Measurements from ENCODE around the gene ASXL2.
"Not testable (repeated sequence)": the region's sequence is repeated elsewhere in the genome, so short reads cannot be mapped to it uniquely, and the experiment has no call there.

The ASXL2 gene

GRCh38 chr2:25891672-25892071 is 13.4 kb upstream of the ASXL2 start:
- DNase-seq (ENCODE audit: low read depth in 2 of 2): no peak

DNA sequence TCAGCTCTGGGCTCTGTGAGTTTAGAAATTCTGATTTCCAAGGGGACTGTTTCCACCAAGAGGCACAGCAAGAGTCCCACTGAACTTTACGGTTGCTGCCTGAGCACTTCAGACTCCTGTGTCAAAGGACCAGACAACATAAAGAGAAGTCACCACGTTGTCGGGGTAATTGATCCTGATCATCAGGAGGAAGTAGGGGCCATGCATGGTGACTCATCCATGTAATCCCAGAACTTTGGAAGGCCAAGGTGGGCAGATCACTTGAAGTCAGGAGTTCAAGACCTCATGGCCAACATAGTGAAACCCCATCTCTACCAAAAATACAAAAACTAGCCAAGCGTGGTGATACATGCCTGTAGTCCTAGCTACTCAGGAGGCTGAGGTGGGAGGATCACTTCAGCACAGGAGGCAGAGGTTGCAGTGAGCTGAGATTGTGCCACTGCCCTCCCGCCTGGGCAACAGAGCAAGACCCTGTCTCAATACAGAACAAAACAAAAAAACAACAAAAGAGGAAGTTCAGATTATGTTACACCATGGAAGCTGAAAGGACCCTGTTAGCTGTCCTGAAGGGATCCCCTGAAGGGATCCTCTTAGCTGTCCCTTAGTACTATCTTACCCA is 9.4 kb upstream of the ASXL2 start:
- no peak for DNase-seq (ENCODE audit: low read depth in 2 of 2)

GRCh38 chr2:25885933-25886332 is 7.6 kb upstream of the ASXL2 start:
- no peak for DNase-seq (ENCODE audit: low read depth in 2 of 2)

DNA sequence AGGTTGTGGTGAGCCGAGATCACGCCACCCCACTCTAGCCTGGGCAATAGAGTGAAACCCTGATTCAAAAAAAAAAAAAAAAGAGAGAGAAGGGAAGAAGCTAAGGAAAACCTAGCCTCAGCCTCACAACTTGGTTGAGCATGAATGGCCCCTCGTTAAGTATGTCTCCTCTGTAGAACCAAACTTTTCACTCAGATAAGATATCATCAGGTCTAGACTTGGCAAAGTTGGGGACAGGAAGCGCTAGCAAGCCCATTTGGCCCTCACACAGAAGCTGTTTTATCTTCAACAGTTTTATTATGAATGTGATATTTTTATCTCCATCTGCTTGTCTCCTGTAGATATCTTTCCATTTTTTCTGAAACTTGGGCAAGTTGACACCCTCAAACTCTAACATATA is 3.5 kb upstream of the ASXL2 start:
- no peak for DNase-seq (ENCODE audit: low read depth in 2 of 2)

DNA sequence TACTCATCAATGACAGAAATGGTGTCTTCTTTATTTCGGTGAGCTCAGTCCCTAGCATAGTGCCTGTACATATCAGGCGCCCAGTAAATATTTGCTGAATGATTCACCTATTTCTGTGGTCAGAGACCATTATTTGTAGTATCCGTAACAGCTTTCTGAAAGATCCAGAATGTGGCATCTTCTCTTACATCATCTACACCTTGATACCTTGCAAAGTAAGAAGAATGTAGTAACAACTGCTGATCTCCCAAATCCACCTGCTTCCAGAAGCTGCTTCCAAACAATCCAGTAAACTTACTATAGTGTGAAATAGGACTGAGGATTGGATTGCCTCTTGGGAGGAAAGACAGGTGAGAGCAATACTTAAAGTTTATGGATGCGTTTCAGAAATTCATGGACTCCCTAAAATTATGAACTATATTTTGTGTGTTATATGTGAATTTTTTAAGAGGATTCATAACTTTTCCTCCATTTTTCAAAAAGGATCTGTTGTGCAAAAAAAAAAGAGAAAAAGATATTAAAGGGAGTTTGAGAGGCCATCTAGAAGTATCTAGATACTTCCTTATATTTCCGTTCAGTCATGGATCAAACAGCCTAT is 945 bp upstream of the ASXL2 start:
- DNase-seq (ENCODE audit: low read depth in 2 of 2): no peak

GRCh38 chr2:25877431-25878360 is 591 bp downstream of the ASXL2 start:
- DNase-seq (ENCODE audit: low read depth in 2 of 2): peak; percentile 29 to 30

DNA sequence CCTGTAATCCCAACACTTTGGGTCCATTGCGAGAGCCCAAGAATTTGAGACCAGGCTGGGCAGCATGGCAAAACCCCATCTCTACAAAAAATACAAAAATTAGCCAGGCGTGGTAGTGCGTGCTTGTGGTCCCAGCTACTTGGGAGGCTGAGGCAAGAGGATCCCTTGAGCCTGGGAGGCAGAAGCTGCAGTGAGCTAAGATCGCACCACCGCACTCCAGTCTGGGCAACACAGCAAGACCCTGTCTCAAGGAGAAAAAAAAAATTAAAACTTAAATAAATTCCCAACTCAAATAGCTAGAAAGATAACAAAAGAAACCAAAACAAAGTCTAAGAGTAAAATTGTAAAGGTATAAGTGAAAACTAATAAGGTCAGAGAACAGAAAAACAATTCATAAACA is 6.2 kb downstream of the ASXL2 start:
- DNase-seq (ENCODE audit: low read depth in 2 of 2): no peak

- no peak for DNase-seq (ENCODE audit: low read depth in 2 of 2)
Measured at GRCh38 chr2:25867396-25868003, 10.8 kb downstream of the ASXL2 start.

- no peak for DNase-seq (ENCODE audit: low read depth in 2 of 2)
Measured at GRCh38 chr2:25856377-25856776, 21.9 kb downstream of the ASXL2 start.

DNA sequence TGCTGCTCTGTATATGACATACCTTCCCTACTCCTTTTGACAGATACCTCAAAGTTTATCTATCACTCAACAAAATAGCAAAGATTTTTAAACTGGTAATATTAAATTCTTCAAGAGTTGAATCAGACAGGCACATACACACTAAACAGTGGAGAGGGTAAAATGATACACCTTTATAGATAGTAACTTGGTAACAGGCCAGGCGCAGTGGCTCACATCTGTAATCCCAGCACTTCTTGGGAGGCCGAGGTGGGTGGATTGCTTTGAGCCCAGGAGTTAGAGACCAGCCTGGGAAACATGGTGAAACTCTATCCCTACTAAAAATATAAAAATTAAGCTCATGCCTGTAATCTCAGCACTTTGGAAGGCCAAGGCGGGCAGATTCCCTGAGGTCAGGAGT is 23.2 kb downstream of the ASXL2 start:
- no peak for DNase-seq (ENCODE audit: low read depth in 2 of 2)

- DNase-seq (ENCODE audit: low read depth in 2 of 2): no peak
Measured at GRCh38 chr2:25854613-25855012, 23.7 kb downstream of the ASXL2 start.

DNA sequence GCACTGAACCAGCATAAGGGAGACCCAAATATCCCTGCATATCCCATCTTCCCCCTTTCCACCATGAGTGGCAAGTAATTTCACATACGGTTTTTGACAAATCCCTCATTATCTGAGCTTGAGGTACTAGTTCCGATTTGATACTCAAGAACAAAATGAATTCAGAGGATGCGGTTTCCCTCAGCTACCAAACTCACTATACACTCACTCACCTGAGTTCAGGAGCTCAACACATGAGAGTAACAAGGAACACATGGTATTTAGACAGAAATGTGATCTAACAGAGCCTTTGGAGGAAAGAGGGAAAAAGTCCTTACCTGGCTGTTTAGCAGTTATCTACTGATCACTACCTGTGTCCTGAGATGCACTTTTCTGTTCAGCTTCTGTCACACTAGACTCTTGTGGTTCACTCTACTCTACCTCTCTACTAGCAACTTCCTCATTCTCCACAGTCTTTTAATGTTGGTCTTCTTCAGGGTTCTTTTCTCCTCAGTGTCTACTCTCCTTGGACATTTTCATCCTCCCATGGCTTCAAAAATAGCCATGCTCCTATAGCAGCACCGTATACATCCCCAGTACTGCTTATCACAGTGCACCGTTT is 25.1 kb downstream of the ASXL2 start:
- DNase-seq (ENCODE audit: low read depth in 2 of 2): no peak

GRCh38 chr2:25851740-25852503 is 26.4 kb downstream of the ASXL2 start:
- peak in 1 of 2 donors; percentile 23 for DNase-seq (ENCODE audit: low read depth in 2 of 2)

DNA sequence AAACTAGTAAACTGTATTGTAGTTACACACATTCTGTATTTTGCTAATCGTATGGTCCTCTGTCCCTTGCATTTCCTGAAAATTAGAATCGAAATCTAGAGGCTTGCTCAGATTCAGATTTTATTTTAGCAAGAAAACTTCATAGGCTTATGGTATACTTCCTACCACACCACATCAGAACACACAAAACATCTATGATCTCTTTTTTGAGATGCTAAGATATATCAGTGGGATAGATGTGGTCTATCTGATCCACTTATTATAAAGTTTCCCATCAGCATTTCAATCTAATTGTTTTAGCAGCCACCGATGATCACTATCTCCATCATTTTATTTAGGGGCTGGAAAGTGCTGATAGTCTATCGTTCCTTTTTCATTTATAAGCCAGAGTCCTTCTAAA is 27.9 kb downstream of the ASXL2 start:
- DNase-seq (ENCODE audit: low read depth in 2 of 2): not testable (repeated sequence)

DNA sequence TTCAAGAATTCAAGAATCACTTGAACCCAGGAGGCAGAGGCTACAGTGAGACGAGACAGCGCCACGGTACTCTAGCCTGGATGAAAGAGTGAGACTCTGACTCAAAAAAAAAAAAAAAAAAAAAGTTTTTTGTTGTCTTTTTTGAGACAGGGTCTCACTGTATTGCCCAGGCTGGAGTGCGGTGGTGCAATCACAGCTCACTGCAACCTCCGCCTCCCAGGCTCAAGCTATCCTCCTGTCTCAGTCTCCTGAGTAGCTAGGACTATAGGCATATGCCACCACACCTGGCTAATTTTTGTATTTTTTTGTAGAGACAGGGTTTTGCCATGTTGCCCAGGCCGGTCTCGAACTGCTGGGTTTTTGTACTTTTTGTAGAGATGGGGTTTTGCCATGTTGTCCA is 28.9 kb downstream of the ASXL2 start:
- not testable (repeated sequence) for DNase-seq (ENCODE audit: low read depth in 2 of 2)

GRCh38 chr2:25845843-25846505 is 32.3 kb downstream of the ASXL2 start:
- no peak for DNase-seq (ENCODE audit: low read depth in 2 of 2)

DNA sequence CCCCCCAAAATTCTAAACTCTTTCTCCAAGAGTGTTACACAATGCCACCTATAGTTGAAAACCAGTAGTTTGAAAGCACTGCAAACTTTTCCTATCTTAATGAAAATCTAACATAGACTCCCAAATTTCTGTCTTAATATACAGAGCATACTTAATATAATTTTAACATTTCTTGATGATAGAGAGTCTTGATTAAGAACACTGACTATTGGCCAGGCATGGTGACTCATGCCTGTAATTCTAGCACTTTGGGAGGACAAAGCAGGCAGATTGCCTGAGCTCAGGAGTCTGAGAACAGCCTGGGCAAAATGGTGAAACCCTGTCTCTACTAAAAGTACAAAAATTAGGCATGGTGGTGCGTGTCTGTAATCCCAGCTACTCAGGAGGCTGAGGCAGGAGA is 34.2 kb downstream of the ASXL2 start:
- no peak for DNase-seq (ENCODE audit: low read depth in 2 of 2)

DNA sequence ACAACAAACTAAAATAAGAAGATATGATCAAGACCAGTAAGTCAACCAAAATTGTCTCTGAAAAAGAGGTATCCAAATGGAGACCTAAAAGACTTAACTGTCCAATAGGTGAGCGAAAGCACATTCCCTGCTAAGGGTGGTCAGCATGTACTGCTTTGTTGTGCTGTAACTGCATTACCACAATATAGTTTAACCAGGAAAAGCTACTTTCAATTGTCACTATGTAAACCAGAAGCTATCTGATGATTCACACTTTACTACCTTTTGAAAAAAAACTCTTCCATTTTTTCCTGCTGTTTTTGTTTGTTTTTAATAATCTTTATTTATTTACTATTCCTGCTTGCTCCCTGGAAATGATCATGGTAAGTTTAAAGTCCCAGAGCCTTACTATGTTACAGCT is 36.1 kb downstream of the ASXL2 start:
- DNase-seq (ENCODE audit: low read depth in 2 of 2): no peak

- no peak for DNase-seq (ENCODE audit: low read depth in 2 of 2)
Measured at GRCh38 chr2:25838152-25838756, 40.0 kb downstream of the ASXL2 start.

DNA sequence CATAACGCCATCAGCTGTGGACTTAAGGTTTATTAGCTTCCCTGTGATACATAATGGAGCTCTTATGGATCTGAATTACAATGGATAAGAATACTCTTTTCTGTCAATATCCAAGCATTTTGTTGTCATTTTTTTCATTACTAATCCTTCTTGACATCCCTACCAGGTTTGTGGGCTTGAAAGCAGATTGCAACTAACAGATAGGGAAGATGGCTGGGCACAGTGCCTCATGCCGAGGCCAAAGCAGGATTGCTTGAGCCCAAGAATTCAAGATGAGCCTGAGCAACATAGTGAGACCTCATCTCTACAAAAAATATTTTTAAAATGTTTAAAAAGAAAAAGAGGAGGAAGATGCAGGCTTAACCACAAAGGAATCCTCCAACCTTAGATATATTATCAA is 42.4 kb downstream of the ASXL2 start:
- no peak for DNase-seq (ENCODE audit: low read depth in 2 of 2)
